Gastroesophageal sphincter (tissue), 3 donors: ENCODE data around the gene SDK2.

Experiments
- POLR2A ChIP-seq, 2 donors: fragments of 450-650 bp; IDR thresholded peaks; one replicate each; pipeline ENCODE4 v1.6.1; 2017; ENCODE audit warnings: antibody characterized with exemption in 2 of 2, mild to moderate bottlenecking in 2 of 2, moderate library complexity in 1 of 2
- POLR2AphosphoS5 ChIP-seq: sonication (generic); formaldehyde crosslinking; IDR thresholded peaks from one replicate; pipeline ENCODE4 v1.6.1; 2017; ENCODE audit warnings: antibody characterized with exemption
- TF ChIP-seq, protein P1 (sequence below), 4 experiments: fragments of 200-600 bp in 2 of 4; fragments of 450-650 bp in 2 of 4; sonication (generic) in 1 of 4; IDR thresholded peaks; one replicate each; pipeline ENCODE4 v1.5.1; 2017 to 2019; ENCODE audit warnings: antibody characterized with exemption in 4 of 4, mild to moderate bottlenecking in 2 of 4, moderate library complexity in 2 of 4

DNA sequence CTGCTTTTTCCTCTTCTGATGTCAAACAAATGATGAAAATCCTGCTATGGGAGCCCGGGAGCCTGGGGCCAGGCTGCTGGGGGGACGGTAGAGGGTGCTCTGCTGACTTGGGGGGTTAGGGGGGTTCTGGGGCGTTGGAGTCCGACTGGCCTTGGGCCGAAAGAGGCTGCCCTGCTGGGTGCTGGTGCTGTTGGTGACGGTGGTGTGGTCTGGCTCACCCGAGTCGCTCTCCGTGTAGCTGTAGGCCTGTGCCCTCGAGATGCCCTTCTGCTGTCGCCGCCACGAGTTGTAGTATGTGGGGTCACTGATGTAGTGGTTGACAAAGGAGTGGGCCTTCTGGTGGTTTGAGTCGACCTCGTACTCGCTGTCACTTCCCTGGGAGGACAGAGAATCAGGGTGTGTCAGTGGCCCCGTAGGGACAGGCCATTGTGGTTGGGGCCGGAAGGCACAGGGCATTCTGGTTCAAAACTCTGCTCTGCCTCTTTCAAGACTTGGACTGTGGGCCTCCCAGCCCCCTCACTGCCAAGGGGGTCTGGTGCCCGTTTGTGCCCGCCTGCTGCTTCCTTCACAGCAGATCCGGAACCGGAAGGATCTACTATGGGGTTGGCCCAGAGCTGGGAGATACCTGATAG is 305.6 kb downstream of the SDK2 start:
- TF ChIP-seq, protein P1, sequence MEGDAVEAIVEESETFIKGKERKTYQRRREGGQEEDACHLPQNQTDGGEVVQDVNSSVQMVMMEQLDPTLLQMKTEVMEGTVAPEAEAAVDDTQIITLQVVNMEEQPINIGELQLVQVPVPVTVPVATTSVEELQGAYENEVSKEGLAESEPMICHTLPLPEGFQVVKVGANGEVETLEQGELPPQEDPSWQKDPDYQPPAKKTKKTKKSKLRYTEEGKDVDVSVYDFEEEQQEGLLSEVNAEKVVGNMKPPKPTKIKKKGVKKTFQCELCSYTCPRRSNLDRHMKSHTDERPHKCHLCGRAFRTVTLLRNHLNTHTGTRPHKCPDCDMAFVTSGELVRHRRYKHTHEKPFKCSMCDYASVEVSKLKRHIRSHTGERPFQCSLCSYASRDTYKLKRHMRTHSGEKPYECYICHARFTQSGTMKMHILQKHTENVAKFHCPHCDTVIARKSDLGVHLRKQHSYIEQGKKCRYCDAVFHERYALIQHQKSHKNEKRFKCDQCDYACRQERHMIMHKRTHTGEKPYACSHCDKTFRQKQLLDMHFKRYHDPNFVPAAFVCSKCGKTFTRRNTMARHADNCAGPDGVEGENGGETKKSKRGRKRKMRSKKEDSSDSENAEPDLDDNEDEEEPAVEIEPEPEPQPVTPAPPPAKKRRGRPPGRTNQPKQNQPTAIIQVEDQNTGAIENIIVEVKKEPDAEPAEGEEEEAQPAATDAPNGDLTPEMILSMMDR (IDR thresholded peaks at IDR 0.05): no peak
- no peak for TF ChIP-seq POLR2A (IDR thresholded peaks at IDR 0.05)
- TF ChIP-seq POLR2AphosphoS5: no peak
